GM20000 (cell line): Measurements from ENCODE around the gene COL27A1.

Experiments used
- DNase-seq: peaks from one replicate; pipeline ENCODE4 v3.0.0; 2012; ENCODE audit warnings: low spot score
- CTCF ChIP-seq: IDR thresholded peaks from 2 replicates; pipeline ENCODE4 v1.5.1; 2012; ENCODE audit warnings: mild to moderate bottlenecking, control low read depth; ENCODE audit errors: extremely low read depth, missing control alignments

Gene COL27A1

GRCh38 chr9:114207845-114208244 lies 52.5 kb downstream of the COL27A1 start:
- no peak for TF ChIP-seq CTCF
- no peak for DNase-seq

GRCh38 chr9:114209151-114209550 lies 53.8 kb downstream of the COL27A1 start:
- no peak for TF ChIP-seq CTCF

GRCh38 chr9:114210136-114210535 lies 54.8 kb downstream of the COL27A1 start:
- no peak for DNase-seq

More at GRCh38 chr9:114209151-114209550, 53.8 kb downstream of the COL27A1 start:
- no peak for DNase-seq

GRCh38 chr9:114210691-114211276 lies 55.4 kb downstream of the COL27A1 start:
- no peak for DNase-seq

More at GRCh38 chr9:114210136-114210535, 54.8 kb downstream of the COL27A1 start:
- no peak for TF ChIP-seq CTCF

GRCh38 chr9:114212826-114213225 lies 57.5 kb downstream of the COL27A1 start:
- no peak for DNase-seq
- TF ChIP-seq CTCF = no peak

More at GRCh38 chr9:114210691-114211276, 55.4 kb downstream of the COL27A1 start:
- no peak for TF ChIP-seq CTCF

- TF ChIP-seq CTCF = no peak
Observed at GRCh38 chr9:114213566-114213965, 58.2 kb downstream of the COL27A1 start.

GRCh38 chr9:114214181-114214580 lies 58.8 kb downstream of the COL27A1 start:
- no peak for DNase-seq
- no peak for TF ChIP-seq CTCF

More at GRCh38 chr9:114213566-114213965, 58.2 kb downstream of the COL27A1 start:
- DNase-seq = no peak
